Measurements from ENCODE around the gene POLR2H. TPM values are rescaled to one million over a fixed set of nuclear protein-coding genes. Genes with fewer than 3 reads are reported as not detected.

Gene POLR2H
- total RNA-seq, 2 experiments from 2014 or later = 76.5 to 89.9 TPM

DNA sequence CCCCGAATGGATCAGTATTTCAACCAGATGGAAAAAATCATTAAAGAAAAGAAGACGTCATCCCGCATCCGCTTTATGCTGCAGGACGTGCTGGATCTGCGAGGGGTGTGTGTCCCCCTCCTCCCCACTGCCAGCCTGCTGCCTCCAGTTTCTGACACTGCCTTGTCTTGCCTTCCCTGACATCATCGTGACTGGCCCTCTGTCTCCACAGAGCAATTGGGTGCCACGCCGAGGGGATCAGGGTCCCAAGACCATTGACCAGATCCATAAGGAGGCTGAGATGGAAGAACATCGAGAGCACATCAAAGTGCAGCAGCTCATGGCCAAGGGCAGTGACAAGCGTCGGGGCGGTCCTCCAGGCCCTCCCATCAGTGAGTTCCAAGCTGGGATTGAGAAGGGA, 36.2 kb upstream of the POLR2H start:
- H3K4me1 Mint-ChIP-seq (ENCODE audit: low read depth) = peaks cover 37% of the 10 kb centered on the region
- intact Hi-C loops (cut with micrococcal nuclease) = no loop called here
- CTCF ChIA-PET = interaction anchor here (1.2 kb wide), 1 partner anchor 29 kb away, joined by 4 read pairs; no protein-coding TSS in a partner anchor
- no peaks in the 10 kb centered on the region for H3K9me3 Mint-ChIP-seq
- H3K27ac Mint-ChIP-seq = peak overlapping the region; percentile 72
- H3K36me3 Mint-ChIP-seq (ENCODE audit: low read depth) = peaks cover 81% of the 10 kb centered on the region
- no peak for DNase-seq
- no peaks in the 10 kb centered on the region for H3K27me3 Mint-ChIP-seq (ENCODE audit: low read depth)
- H3K4me3 Mint-ChIP-seq = no peak overlapping the region

DNA sequence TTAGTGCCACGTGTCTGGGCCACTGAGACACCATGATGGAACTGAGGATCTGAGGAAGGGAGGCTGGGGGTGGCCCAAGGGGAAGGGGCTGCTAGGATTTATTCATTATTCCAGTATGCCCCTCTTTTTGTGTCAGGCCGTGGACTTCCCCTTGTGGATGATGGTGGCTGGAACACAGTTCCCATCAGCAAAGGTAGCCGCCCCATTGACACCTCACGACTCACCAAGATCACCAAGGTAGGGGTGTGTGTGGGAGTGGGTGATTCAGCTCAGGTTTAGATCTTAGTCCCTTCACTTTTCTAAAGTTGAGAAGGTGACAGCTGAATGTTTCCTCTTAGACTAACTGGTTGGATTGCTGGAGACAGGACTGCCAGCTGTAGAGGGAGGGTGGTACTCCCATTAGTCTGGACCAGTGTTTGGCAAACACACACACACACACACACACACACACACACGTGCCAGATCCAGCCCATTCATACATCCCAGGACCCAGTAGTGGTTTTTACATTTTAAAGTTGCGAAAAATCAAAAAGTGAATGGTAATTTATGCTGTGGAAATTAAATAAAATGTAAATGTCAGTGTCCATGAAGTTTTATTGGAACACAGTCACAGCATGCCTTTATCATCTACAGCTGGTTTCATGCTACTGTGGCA, 35.7 kb upstream of the POLR2H start:
- no peaks in the 10 kb centered on the region for H3K9me3 Mint-ChIP-seq
- DNase-seq = peak; percentile 49
- peaks cover 37% of the 10 kb centered on the region for H3K4me1 Mint-ChIP-seq (ENCODE audit: low read depth)
- peak overlapping the region; percentile 72 for H3K27ac Mint-ChIP-seq
- no peak overlapping the region for H3K4me3 Mint-ChIP-seq
- no peaks in the 10 kb centered on the region for H3K27me3 Mint-ChIP-seq (ENCODE audit: low read depth)
- CTCF ChIA-PET = interaction anchor here (0.7 to 1.2 kb wide), 2 partner anchors 28 to 192 kb away, joined by 3 to 4 read pairs; no protein-coding TSS in a partner anchor
- H3K36me3 Mint-ChIP-seq (ENCODE audit: low read depth) = peaks cover 78% of the 10 kb centered on the region
- intact Hi-C loops (cut with micrococcal nuclease) = no loop called here

DNA sequence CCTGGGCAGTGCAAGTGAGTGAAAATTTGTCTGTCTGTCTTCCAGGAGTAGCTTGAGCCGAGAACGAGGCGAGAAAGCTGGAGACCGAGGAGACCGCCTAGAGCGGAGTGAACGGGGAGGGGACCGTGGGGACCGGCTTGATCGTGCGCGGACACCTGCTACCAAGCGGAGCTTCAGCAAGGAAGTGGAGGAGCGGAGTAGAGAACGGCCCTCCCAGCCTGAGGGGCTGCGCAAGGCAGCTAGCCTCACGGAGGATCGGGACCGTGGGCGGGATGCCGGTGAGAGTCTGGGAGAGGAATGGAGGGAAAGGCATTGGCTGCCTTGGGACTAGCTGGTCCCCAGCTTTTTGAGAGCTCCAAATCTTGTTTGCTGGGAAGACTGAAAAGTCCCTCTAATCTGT, 34.3 kb upstream of the POLR2H start:
- H3K27me3 Mint-ChIP-seq (ENCODE audit: low read depth) = no peaks in the 10 kb centered on the region
- intact Hi-C loops (cut with micrococcal nuclease) = no loop called here
- CTCF ChIA-PET = no interaction called here
- H3K27ac Mint-ChIP-seq = peak overlapping the region; percentile 36
- H3K36me3 Mint-ChIP-seq (ENCODE audit: low read depth) = peaks cover 80% of the 10 kb centered on the region
- DNase-seq = no peak
- no peak overlapping the region for H3K4me3 Mint-ChIP-seq
- H3K9me3 Mint-ChIP-seq = no peaks in the 10 kb centered on the region
- peaks cover 46% of the 10 kb centered on the region for H3K4me1 Mint-ChIP-seq (ENCODE audit: low read depth)

- no peak overlapping the region for H3K27ac Mint-ChIP-seq
- peaks cover 46% of the 10 kb centered on the region for H3K4me1 Mint-ChIP-seq (ENCODE audit: low read depth)
- DNase-seq = no peak
- no peaks in the 10 kb centered on the region for H3K27me3 Mint-ChIP-seq (ENCODE audit: low read depth)
- CTCF ChIA-PET = interaction anchor here (1.0 kb wide), 1 partner anchor 25 kb away, joined by 3 read pairs; no protein-coding TSS in a partner anchor
- no peak overlapping the region for H3K4me3 Mint-ChIP-seq
- H3K9me3 Mint-ChIP-seq = no peaks in the 10 kb centered on the region
- intact Hi-C loops (cut with micrococcal nuclease) = no loop called here
- H3K36me3 Mint-ChIP-seq (ENCODE audit: low read depth) = peaks cover 79% of the 10 kb centered on the region
Measured at GRCh38 chr3:184328516-184328915, 33.0 kb upstream of the POLR2H start.

- Mint-ChIP-seq H3K9me3 (no peaks in the 10 kb centered on the region), H3K27me3 (ENCODE audit: low read depth) (no peaks in the 10 kb centered on the region), H3K4me3 (no peak overlapping the region), H3K36me3 (ENCODE audit: low read depth) (peaks cover 50% of the 10 kb centered on the region), H3K4me1 (ENCODE audit: low read depth) (peaks cover 56% of the 10 kb centered on the region), H3K27ac (peak overlapping the region; percentile 81)
- intact Hi-C loops (cut with micrococcal nuclease) = no loop called here
- CTCF ChIA-PET = interaction anchor here (0.9 kb wide), 1 partner anchor 9 kb away, joined by 3 read pairs; no protein-coding TSS in a partner anchor
- no peak for DNase-seq
Measured at GRCh38 chr3:184332370-184333090, 29.0 kb upstream of the POLR2H start.

DNA sequence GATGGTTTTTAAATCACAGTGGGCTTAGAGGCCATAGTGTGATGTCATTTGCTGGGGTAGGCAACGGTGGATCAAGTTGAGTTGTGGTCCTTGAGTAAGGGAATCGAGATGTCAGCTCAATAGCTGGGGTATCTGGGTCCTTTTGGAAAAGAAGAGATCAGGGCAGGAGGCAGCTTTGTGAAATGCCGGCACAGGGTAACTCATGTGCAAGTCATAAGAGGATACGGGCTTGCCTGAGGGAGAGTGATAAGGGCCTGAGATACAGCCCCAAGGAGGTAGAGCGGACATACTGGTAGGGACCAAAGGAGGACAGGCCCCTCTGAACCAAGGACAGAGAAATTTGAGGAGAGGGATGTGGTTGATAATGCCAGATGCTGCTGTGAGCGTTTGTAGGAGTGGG, 28.3 kb upstream of the POLR2H start:
- Mint-ChIP-seq H3K4me3 (no peak overlapping the region), H3K27ac (peak overlapping the region; percentile 81), H3K36me3 (ENCODE audit: low read depth) (peaks cover 45% of the 10 kb centered on the region), H3K9me3 (no peaks in the 10 kb centered on the region), H3K27me3 (ENCODE audit: low read depth) (no peaks in the 10 kb centered on the region), H3K4me1 (ENCODE audit: low read depth) (peaks cover 62% of the 10 kb centered on the region)
- DNase-seq = no peak
- CTCF ChIA-PET = interaction anchor here (0.9 kb wide), 1 partner anchor 9 kb away, joined by 3 read pairs; no protein-coding TSS in a partner anchor
- intact Hi-C loops (cut with micrococcal nuclease) = no loop called here

- intact Hi-C loops (cut with micrococcal nuclease) = loop anchor here (2.0 kb wide), 1 partner anchor 35 kb away; the partner anchor contains the start of gene PSMD2
- Mint-ChIP-seq H3K9me3 (no peaks in the 10 kb centered on the region), H3K27ac (peak overlapping the region; percentile 81), H3K36me3 (ENCODE audit: low read depth) (peaks cover 42% of the 10 kb centered on the region), H3K4me1 (ENCODE audit: low read depth) (peaks cover 64% of the 10 kb centered on the region), H3K4me3 (no peak overlapping the region), H3K27me3 (ENCODE audit: low read depth) (no peaks in the 10 kb centered on the region)
- CTCF ChIA-PET = interaction anchor here (0.9 kb wide), 1 partner anchor 10 kb away, joined by 3 read pairs; no protein-coding TSS in a partner anchor
- DNase-seq = no peak
Measured at GRCh38 chr3:184333700-184334099, 27.8 kb upstream of the POLR2H start.

- no peak overlapping the region for H3K4me3 Mint-ChIP-seq
- CTCF ChIA-PET = no interaction called here
- no peaks in the 10 kb centered on the region for H3K9me3 Mint-ChIP-seq
- peak; percentile 59 for DNase-seq
- peaks cover 59% of the 10 kb centered on the region for H3K4me1 Mint-ChIP-seq (ENCODE audit: low read depth)
- H3K36me3 Mint-ChIP-seq (ENCODE audit: low read depth) = peaks cover 34% of the 10 kb centered on the region
- peak overlapping the region; percentile 81 for H3K27ac Mint-ChIP-seq
- intact Hi-C loops (cut with micrococcal nuclease) = loop anchor here (1.0 to 2.0 kb wide), 3 partner anchors 20 to 36 kb away; partner anchors contain the start of genes EIF4G1 and PSMD2
- H3K27me3 Mint-ChIP-seq (ENCODE audit: low read depth) = no peaks in the 10 kb centered on the region
Measured at GRCh38 chr3:184334470-184335158, 26.9 kb upstream of the POLR2H start.

DNA sequence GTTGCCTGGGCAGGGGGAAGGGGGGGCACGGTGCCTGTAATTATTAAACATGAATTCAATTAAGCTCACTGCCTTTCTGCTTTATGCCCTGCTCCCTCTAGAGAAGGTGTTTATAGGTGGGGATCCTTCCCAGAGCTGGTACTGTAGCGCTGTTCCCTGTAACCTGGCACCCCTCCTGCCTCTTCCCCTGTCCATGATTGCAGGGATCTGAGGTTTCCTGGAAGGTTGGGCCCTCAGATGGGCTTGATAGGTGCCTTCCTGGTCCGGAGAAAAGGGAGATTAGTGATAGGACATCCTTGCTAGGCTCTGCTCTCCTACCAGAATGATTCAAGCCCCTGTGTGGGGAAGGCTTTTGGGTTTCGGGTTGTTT, 26.2 kb upstream of the POLR2H start:
- H3K27ac Mint-ChIP-seq = peak overlapping the region; percentile 87
- CTCF ChIA-PET = interaction anchor here (1.0 kb wide), 2 partner anchors 19 to 87 kb away, joined by 3 read pairs; no protein-coding TSS in a partner anchor
- intact Hi-C loops (cut with micrococcal nuclease) = loop anchor here (1.0 to 2.0 kb wide), 3 partner anchors 21 to 36 kb away; partner anchors contain the start of genes EIF4G1 and PSMD2
- no peaks in the 10 kb centered on the region for H3K27me3 Mint-ChIP-seq (ENCODE audit: low read depth)
- peak overlapping the region; percentile 80 for H3K4me3 Mint-ChIP-seq
- peaks cover 30% of the 10 kb centered on the region for H3K36me3 Mint-ChIP-seq (ENCODE audit: low read depth)
- DNase-seq = no peak
- no peaks in the 10 kb centered on the region for H3K9me3 Mint-ChIP-seq
- peaks cover 58% of the 10 kb centered on the region for H3K4me1 Mint-ChIP-seq (ENCODE audit: low read depth)

DNA sequence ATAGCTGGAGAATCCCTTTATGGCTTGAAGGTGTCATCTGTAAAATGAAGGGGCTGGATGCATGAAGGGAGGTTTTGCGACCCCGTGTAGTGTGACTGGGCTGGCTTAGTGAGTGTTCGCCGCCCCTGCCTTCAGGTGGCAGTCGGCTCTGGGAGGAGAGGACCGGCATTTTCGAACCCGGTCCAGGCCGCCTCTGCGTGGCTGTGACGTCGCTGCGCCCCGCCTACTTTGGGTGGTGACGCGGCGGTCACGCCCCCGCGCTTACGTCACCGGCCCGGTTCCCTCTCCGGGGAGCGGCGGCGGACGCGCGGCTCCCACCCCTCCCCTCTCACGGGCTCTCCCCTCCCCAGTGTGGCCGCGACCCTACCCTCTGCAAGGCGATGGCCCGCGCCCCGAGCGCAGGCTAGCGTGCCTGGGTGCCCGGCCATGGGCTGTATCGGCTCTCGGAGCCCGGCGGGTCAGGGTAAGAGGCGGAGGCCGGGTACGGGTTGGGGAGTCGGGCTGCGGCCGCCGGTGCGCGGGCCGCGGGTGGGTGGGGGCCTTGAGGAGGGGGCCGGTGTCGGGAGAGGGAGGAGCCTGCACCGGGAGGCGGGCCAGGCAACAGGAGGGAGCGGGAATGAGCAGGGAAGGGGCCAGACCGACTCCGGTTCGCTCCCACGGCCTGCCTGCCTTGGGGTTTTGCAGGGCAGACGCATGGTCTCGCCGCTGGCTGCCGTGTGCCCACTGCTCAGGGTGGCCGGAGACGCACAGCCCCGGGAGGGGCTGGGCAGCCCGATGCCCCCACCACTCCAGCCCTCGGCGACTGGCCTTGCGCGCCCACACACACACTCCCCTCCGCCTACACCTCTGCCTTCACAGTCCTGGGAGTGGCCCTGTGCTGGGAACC, 25.6 kb upstream of the POLR2H start:
- Mint-ChIP-seq H3K27me3 (ENCODE audit: low read depth) (no peaks in the 10 kb centered on the region), H3K27ac (peak overlapping the region; percentile 87), H3K4me3 (peak overlapping the region; percentile 80), H3K36me3 (ENCODE audit: low read depth) (peaks cover 28% of the 10 kb centered on the region), H3K4me1 (ENCODE audit: low read depth) (peaks cover 62% of the 10 kb centered on the region), H3K9me3 (no peaks in the 10 kb centered on the region)
- intact Hi-C loops (cut with micrococcal nuclease) = loop anchor here (1.0 to 2.0 kb wide), 3 partner anchors 22 to 37 kb away; partner anchors contain the start of genes EIF4G1 and PSMD2
- peak; percentile 85 for DNase-seq
- CTCF ChIA-PET = interaction anchor here (1.0 kb wide), 2 partner anchors 20 to 88 kb away, joined by 3 read pairs; no protein-coding TSS in a partner anchor
